SK-N-SH (cell line): ENCODE data around the gene IL31. TPM values are rescaled to one million over a fixed set of nuclear protein-coding genes. Genes with fewer than 3 reads are reported as not detected.

Experiments used
- CTCF ChIA-PET: fragments of 300-600, 350-600 bp; formaldehyde crosslinking; extraction: SDS; loops from one replicate; lab custom pipeline; 2021; lab: Yijun Ruan, JAX
- POLR2A ChIA-PET: fragments of 350-600 bp; sonication (Branson Sonifier 250); formaldehyde crosslinking; extraction: SDS; loops from one replicate; lab custom pipeline; 2020; ENCODE audit warnings: antibody characterized with exemption, inconsistent platforms; lab: Yijun Ruan, JAX
- DNase-seq: peaks from one replicate; pipeline ENCODE4 v3.0.0; 2012
- H2AFZ ChIP-seq: fragments of 200-600 bp; sonication (generic); 2 replicates; pipeline ENCODE4 v1.8.1; 2016; ENCODE audit warnings: antibody characterized with exemption, mild to moderate bottlenecking, low read depth
- H3F3A ChIP-seq: fragments of 200-600 bp; sonication (generic); replicated peaks from 2 replicates; pipeline ENCODE3; 2016; ENCODE audit warnings: antibody characterized with exemption, mild to moderate bottlenecking; ENCODE audit not compliant: insufficient read depth
- H3K27ac ChIP-seq, 2 experiments: fragments of 200-500 bp in 1 of 2; fragments of 200-600 bp in 1 of 2; sonication (Bioruptor generic) in 1 of 2; sonication (generic), shearing (Covaris generic) in 1 of 2; 2 replicates each; pipeline versions ENCODE4 v1.5.1 to v1.6.1; 2014 to 2016; ENCODE audit warnings: low read depth in 2 of 2, inconsistent platforms in 1 of 2, low read length in 1 of 2, mild to moderate bottlenecking in 1 of 2, mixed read lengths in 1 of 2
- H3K27me3 ChIP-seq: fragments of 200-600 bp; sonication (generic), shearing (Covaris generic); 2 replicates; pipeline ENCODE4 v1.6.1; 2016; ENCODE audit warnings: mixed run types; ENCODE audit not compliant: insufficient read depth
- H3K36me3 ChIP-seq, 2 experiments: fragments of 200-500 bp in 1 of 2; fragments of 200-600 bp in 1 of 2; sonication (Bioruptor generic) in 1 of 2; sonication (generic) in 1 of 2; replicated peaks in 1 of 2; 2 replicates each; pipeline versions ENCODE3 to v1.5.1; 2014 to 2016; ENCODE audit warnings: low read length in 1 of 2, mild to moderate bottlenecking in 1 of 2; ENCODE audit not compliant: insufficient read depth in 2 of 2, control insufficient read depth in 1 of 2
- H3K4me1 ChIP-seq, 2 experiments: fragments of 200-500 bp in 1 of 2; fragments of 200-600 bp in 1 of 2; sonication (Bioruptor generic) in 1 of 2; sonication (generic), shearing (Covaris generic) in 1 of 2; 2 replicates each; pipeline versions ENCODE4 v1.5.1 to v1.6.1; 2014 to 2016; ENCODE audit warnings: low read depth in 1 of 2, low read length in 1 of 2, mixed run types in 1 of 2; ENCODE audit not compliant: insufficient read depth in 2 of 2, control insufficient read depth in 1 of 2
- H3K4me2 ChIP-seq: fragments of 200-600 bp; sonication (generic), shearing (Covaris generic); 2 replicates; pipeline ENCODE4 v1.6.1; 2017; ENCODE audit warnings: mixed run types
- H3K4me3 ChIP-seq, 2 experiments: fragments of 200-500 bp in 1 of 2; fragments of 200-600 bp in 1 of 2; sonication (Bioruptor generic) in 1 of 2; sonication (generic), shearing (Covaris generic) in 1 of 2; 2 replicates each; pipeline versions ENCODE4 v1.5.1 to v1.8.1; 2014 to 2016; ENCODE audit warnings: low read depth in 2 of 2, inconsistent platforms in 1 of 2, low read length in 1 of 2, mild to moderate bottlenecking in 1 of 2, mixed read lengths in 1 of 2, moderate library complexity in 1 of 2
- H3K79me2 ChIP-seq: fragments of 200-600 bp; sonication (generic); 2 replicates; pipeline ENCODE4 v1.8.1; 2017; ENCODE audit warnings: mild to moderate bottlenecking; ENCODE audit not compliant: insufficient read depth
- H3K9ac ChIP-seq: fragments of 200-600 bp; sonication (generic); 2 replicates; pipeline ENCODE4 v1.6.1; 2017; ENCODE audit warnings: mixed run types
- H3K9me2 ChIP-seq: fragments of 200-600 bp; sonication (generic); 2 replicates; pipeline ENCODE4 v1.6.1; 2017; ENCODE audit warnings: mixed run types
- H3K9me3 ChIP-seq: fragments of 200-600 bp; sonication (generic); 2 replicates; pipeline ENCODE4 v1.6.1; 2017; ENCODE audit warnings: mixed run types, mild to moderate bottlenecking, moderate library complexity
- H4K20me1 ChIP-seq: fragments of 200-600 bp; sonication (generic); 2 replicates; pipeline ENCODE4 v1.6.1; 2017; ENCODE audit warnings: mild to moderate bottlenecking, mixed run types; ENCODE audit not compliant: insufficient read depth
- EZH2phosphoT487 ChIP-seq: fragments of 200-600 bp; sonication (generic); IDR thresholded peaks from 2 replicates; pipeline ENCODE4 v1.6.1; 2017; ENCODE audit warnings: low read depth, mixed run types, mild to moderate bottlenecking, antibody characterized with exemption, moderate library complexity, borderline replicate concordance
- MXI1 ChIP-seq: IDR thresholded peaks from 2 replicates; pipeline ENCODE4 v1.6.1; 2012; ENCODE audit warnings: mild to moderate bottlenecking, low read depth, low read length, improper control_type of control experiment
- NFIC ChIP-seq: IDR thresholded peaks from 2 replicates; pipeline ENCODE4 v1.4.0; 2012; ENCODE audit warnings: borderline replicate concordance
- NRF1 ChIP-seq: IDR thresholded peaks from 2 replicates; pipeline ENCODE4 v1.6.1; 2012; ENCODE audit warnings: low read depth, mild to moderate bottlenecking, low read length
- REST ChIP-seq: IDR thresholded peaks from 2 replicates; pipeline ENCODE4 v1.6.1; 2012; ENCODE audit warnings: mild to moderate bottlenecking, low read depth, low read length, moderate library complexity
- RFX5 ChIP-seq: IDR thresholded peaks from 2 replicates; pipeline ENCODE4 v1.6.1; 2012; ENCODE audit warnings: mild to moderate bottlenecking, improper control_type of control experiment, low read length
- SMC3 ChIP-seq: IDR thresholded peaks from 2 replicates; pipeline ENCODE4 v1.6.1; 2012; ENCODE audit warnings: low read depth, low read length, improper control_type of control experiment
- TAF1 ChIP-seq: IDR thresholded peaks from 2 replicates; pipeline ENCODE4 v1.6.1; 2012; ENCODE audit warnings: low read depth, mild to moderate bottlenecking, low read length, moderate library complexity, borderline replicate concordance
- TEAD4 ChIP-seq: IDR thresholded peaks from 2 replicates; pipeline ENCODE4 v1.4.0; 2012; ENCODE audit warnings: mild to moderate bottlenecking, borderline replicate concordance; ENCODE audit not compliant: insufficient read depth
- USF2 ChIP-seq: fragments of 150-350 bp; IDR thresholded peaks from 2 replicates; pipeline ENCODE4 v1.6.1; 2017; ENCODE audit warnings: antibody characterized with exemption, low read length, low read depth, borderline replicate concordance
- WGBS: methylation state at CpG from one replicate; pipeline ENCODE4 v1.1.6; 2017; ENCODE audit warnings: low lambda C conversion rate; 5-methylcytosine and 5-hydroxymethylcytosine counted together
- polyA plus RNA-seq, 3 experiments: library from polyadenylated mRNA; depleted of rRNA; stranded (reverse); fragments of >200 nt; gene quantifications; 2 replicates each; pipeline ENCODE4 v1.2.3, GENCODE V29; 2012

Gene IL31
- polyA plus RNA-seq, 1 of the 3 experiments (the other 2 are of a cell fraction): not detected

- TF ChIP-seq RFX5: no peak
- TF ChIP-seq SMC3: no peak
These were observed 31.3 kb upstream of the IL31 start (continued) for GRCh38 chr12:122205053-122205925.

GRCh38 chr12:122204167-122205052 is 30.4 kb upstream of the IL31 start:
- H2AFZ ChIP-seq: peak overlapping the region; percentile 52; the same call in 1 of the 2 replicates
- peaks cover 0 to 27% of the 10 kb centered on the region in 2 experiments; a peak in 2 of 4 replicates for H3K4me1 ChIP-seq
- POLR2A ChIA-PET: interaction anchor here (0.9 to 3.4 kb wide), 5 partner anchors 9 to 49 kb away, joined by 4 to 14 read pairs (median 4); partner anchors contain the start of gene DIABLO
- H3K27ac ChIP-seq: no peak overlapping the region
- no peaks in the 10 kb centered on the region for H3K27me3 ChIP-seq
- CTCF ChIA-PET: interaction anchor here (0.6 to 5.7 kb wide), 4 partner anchors 12 to 151 kb away, joined by 3 to 30 read pairs (median 18); no protein-coding TSS in a partner anchor
- peaks cover 9 to 26% of the 10 kb centered on the region in 2 experiments for H3K36me3 ChIP-seq
- H4K20me1 ChIP-seq: 0 out of 2 replicates have a peak, but pooled peaks cover 4% of the 10 kb centered on the region
- H3K4me2 ChIP-seq: peak overlapping the region; percentile 82
- H3K9ac ChIP-seq: no peak overlapping the region
- DNase-seq: peak; percentile 68
- peaks cover 18% of the 10 kb centered on the region for H3F3A ChIP-seq
- TF ChIP-seq USF2: no peak
- peak overlapping the region; percentile 55 to 69 for H3K4me3 ChIP-seq
- no peaks in the 10 kb centered on the region for H3K9me3 ChIP-seq
- 62% methylated on average over 30 of the region's 71 CpGs for WGBS
- no peaks in the 10 kb centered on the region for H3K9me2 ChIP-seq
- H3K79me2 ChIP-seq: no peaks in the 10 kb centered on the region

GRCh38 chr12:122203301-122204166 is 29.5 kb upstream of the IL31 start, which contains the start of gene B3GNT4:
TSS of gene B3GNT4 (plus strand) at chr12:122203709. CDS start at chr12:122204619, 910 bp downstream.
- Histone ChIP-seq H3K79me2 (no peaks in the 10 kb centered on the region), H3K36me3 (peaks cover 7 to 21% of the 10 kb centered on the region in 2 experiments), H2AFZ (peak within 1 kb of the TSS; percentile 85), H3K27ac (peak within 1 kb of the TSS in 1 of 2 experiments; percentile 39; a peak in 1 of 4 replicates), H3K27me3 (no peaks in the 10 kb centered on the region), H3K4me3 (peak within 1 kb of the TSS; percentile 55 to 69), H3K9ac (peak within 1 kb of the TSS; percentile 43; the same call in 1 of the 2 replicates), H3K4me2 (peak within 1 kb of the TSS; percentile 82), H3K9me3 (no peaks in the 10 kb centered on the region), H4K20me1 (0 out of 2 replicates have a peak, but pooled peaks cover 4% of the 10 kb centered on the region), H3F3A (peaks cover 16% of the 10 kb centered on the region), H3K4me1 (peaks cover 0 to 27% of the 10 kb centered on the region in 2 experiments; a peak in 2 of 4 replicates), H3K9me2 (no peaks in the 10 kb centered on the region)
- under 1% methylated on average over 36 of the region's 104 CpGs for WGBS
- ChIA-PET CTCF (interaction anchor here (0.8 to 5.7 kb wide), 4 partner anchors 12 to 149 kb away, joined by 3 to 30 read pairs (median 15); no protein-coding TSS in a partner anchor), POLR2A (interaction anchor here (1.0 to 3.4 kb wide), 3 partner anchors 22 to 24 kb away, joined by 7 to 14 read pairs (median 12); partner anchors contain the start of gene DIABLO)
- peak; percentile 85 for DNase-seq
- TF ChIP-seq NFIC (no peak), REST (no peak), TEAD4 (no peak), EZH2phosphoT487 (no peak), MXI1 (peak; percentile 35; the same call in 1 of the 2 replicates), NRF1 (peak; percentile 81), TAF1 (no peak)
